OCI-LY7 (cell line): ENCODE results near the gene KIF19. TPM values are rescaled to one million over a fixed set of nuclear protein-coding genes. Genes with fewer than 3 reads are reported as not detected.

Source experiments
- BruUV-seq: library from RNA; stranded (reverse); fragments of 400-500 nt; replicated peaks from 2 replicates; lab custom pipeline; 2021; lab: Mats Ljungman, UMichigan
- CTCF ChIA-PET: fragments of 300-600 bp; sonication (Branson Sonifier 250); formaldehyde crosslinking; loops from one replicate; lab custom pipeline; 2022; ENCODE audit warnings: antibody characterized with exemption; ENCODE audit not compliant: unreplicated experiment; lab: Charles Lee
- POLR2A ChIA-PET: fragments of 300-600 bp; sonication (Branson Sonifier 250); formaldehyde crosslinking; loops from one replicate; lab custom pipeline; 2022; ENCODE audit warnings: antibody characterized with exemption; lab: Charles Lee
- DNase-seq: peaks from one replicate; pipeline ENCODE4 v3.0.0-alpha.2; 2015; ENCODE audit warnings: low spot score
- H2AFZ ChIP-seq: fragments of 200-600 bp; sonication (generic), shearing (Covaris generic); 2 replicates; pipeline ENCODE4 v1.6.1; 2014; ENCODE audit warnings: mild to moderate bottlenecking, antibody characterized with exemption, low read length, moderate library complexity
- H3K27ac ChIP-seq: fragments of 200-600 bp; sonication (generic); 2 replicates; pipeline ENCODE4 v1.5.1; 2014; ENCODE audit warnings: mixed run types, low read depth, mild to moderate bottlenecking, moderate library complexity, low read length, inconsistent platforms; ENCODE audit not compliant: poor library complexity, severe bottlenecking
- H3K36me3 ChIP-seq: fragments of 200-600 bp; sonication (generic); 2 replicates; pipeline ENCODE4 v1.6.1; 2014; ENCODE audit warnings: mild to moderate bottlenecking, antibody characterized with exemption, low read length, moderate library complexity, mixed read lengths; ENCODE audit not compliant: insufficient read depth
- H3K4me1 ChIP-seq: fragments of 200-600 bp; sonication (generic); 2 replicates; pipeline ENCODE4 v1.5.1; 2014; ENCODE audit warnings: mild to moderate bottlenecking, low read length; ENCODE audit not compliant: insufficient read depth, poor library complexity, severe bottlenecking
- H3K4me2 ChIP-seq: fragments of 200-600 bp; sonication (generic); 2 replicates; pipeline ENCODE4 v1.6.1; 2014; ENCODE audit warnings: mild to moderate bottlenecking, low read length
- H3K4me3 ChIP-seq: fragments of 200-600 bp; sonication (generic); 2 replicates; pipeline ENCODE4 v1.5.1; 2014; ENCODE audit warnings: mild to moderate bottlenecking, low read depth, low read length; ENCODE audit not compliant: poor library complexity, severe bottlenecking
- H3K79me2 ChIP-seq: fragments of 200-600 bp; sonication (generic); 2 replicates; pipeline ENCODE4 v1.6.1; 2016; ENCODE audit warnings: low read depth, mild to moderate bottlenecking, low read length, moderate library complexity, mixed read lengths; ENCODE audit not compliant: insufficient read depth
- H3K9me2 ChIP-seq: fragments of 200-600 bp; sonication (generic); 2 replicates; pipeline ENCODE4 v1.6.1; 2016; ENCODE audit warnings: mild to moderate bottlenecking, low read length, mixed read lengths; ENCODE audit not compliant: insufficient read depth
- H3K9me3 ChIP-seq: fragments of 200-600 bp; sonication (generic); 2 replicates; pipeline ENCODE4 v1.6.1; 2014; ENCODE audit warnings: mild to moderate bottlenecking, mixed run types, low read length, mixed read lengths
- H4K20me1 ChIP-seq: fragments of 200-600 bp; sonication (generic); 2 replicates; pipeline ENCODE4 v1.6.1; 2014; ENCODE audit warnings: mild to moderate bottlenecking, antibody characterized with exemption, low read length, moderate library complexity, mixed read lengths; ENCODE audit not compliant: insufficient read depth
- CTCF ChIP-seq: fragments of 200-600 bp; sonication (generic); conservative IDR thresholded peaks from 2 replicates; pipeline ENCODE4 v1.5.1; 2014; ENCODE audit warnings: mild to moderate bottlenecking, antibody characterized with exemption, low read length, moderate library complexity, mixed read lengths
- EZH2phosphoT487 ChIP-seq: fragments of 200-600 bp; sonication (generic); IDR thresholded peaks from 2 replicates; pipeline ENCODE4 v1.6.1; 2018; ENCODE audit warnings: low read depth, borderline replicate concordance, mild to moderate bottlenecking, mixed run types, antibody characterized with exemption, low read length, moderate library complexity, mixed read lengths
- intact Hi-C: fragments of 100-400 bp; cut with micrococcal nuclease; formaldehyde crosslinking; loops from one replicate; pipeline ENCODE4 v1.10.0; 2022; ENCODE audit not compliant: unreplicated experiment
- total RNA-seq, 2 experiments: library from RNA; depleted of rRNA in 1 of 2; stranded (reverse); fragments of >200 nt in 1 of 2; shearing (Covaris generic) in 1 of 2; gene quantifications; 2 replicates each; pipeline ENCODE4 v1.2.3, GENCODE V29; 2014 to 2022

KIF19 gene
- total RNA-seq, 2 experiments from 2014 or later = not detected

DNA sequence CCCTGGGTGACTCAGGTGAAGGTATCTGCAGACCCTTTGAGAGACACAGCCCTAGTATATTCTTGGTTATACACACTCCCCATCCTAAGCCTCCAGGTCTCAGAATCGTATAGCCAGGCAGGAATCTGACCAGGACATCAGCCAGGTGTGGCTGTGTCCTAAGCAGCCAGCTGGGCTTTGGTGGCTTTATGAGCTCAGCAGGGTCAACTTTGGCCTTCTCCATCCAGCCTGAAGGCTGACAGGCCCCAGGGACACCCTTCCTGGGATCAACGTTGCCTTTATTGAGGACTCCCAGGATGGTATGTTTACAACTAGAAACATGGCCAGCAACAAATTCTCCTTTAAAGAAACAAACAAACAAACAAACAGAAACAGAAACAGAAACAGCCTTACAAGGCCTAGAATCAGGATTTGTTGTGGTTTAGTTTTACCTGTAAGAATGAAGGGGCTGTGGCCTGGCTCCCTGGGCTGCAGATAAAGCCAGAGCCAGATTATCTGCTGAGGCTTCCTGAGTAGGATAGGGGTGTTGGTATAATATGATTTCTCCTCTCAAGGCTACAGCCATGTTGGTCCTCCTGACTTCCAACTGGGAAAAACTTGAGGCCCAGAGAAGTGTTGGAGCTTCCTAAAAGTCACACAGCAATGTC lies 8.5 kb downstream of the KIF19 start:
- no peaks in the 10 kb centered on the region for H3K36me3 ChIP-seq
- H3K9me3 ChIP-seq = no peaks in the 10 kb centered on the region
- no TSS peak for BruUV-seq
- CTCF ChIA-PET = no interaction called here
- H2AFZ ChIP-seq = no peak overlapping the region
- TF ChIP-seq CTCF (no peak), EZH2phosphoT487 (no peak)
- H3K27ac ChIP-seq = no peak overlapping the region
- POLR2A ChIA-PET = interaction anchor here (0.7 kb wide), 1 partner anchor 54 kb away, joined by 4 read pairs; no protein-coding TSS in a partner anchor
- peaks cover 13% of the 10 kb centered on the region for H3K4me1 ChIP-seq
- intact Hi-C loops = no loop called here
- no peak overlapping the region for H3K4me2 ChIP-seq
- DNase-seq = no peak
- H3K79me2 ChIP-seq = no peaks in the 10 kb centered on the region
- H3K9me2 ChIP-seq = no peaks in the 10 kb centered on the region
- no peak overlapping the region for H3K4me3 ChIP-seq
- H4K20me1 ChIP-seq = no peaks in the 10 kb centered on the region

- DNase-seq = no peak
- H3K27ac ChIP-seq = no peak overlapping the region
- no peaks in the 10 kb centered on the region for H4K20me1 ChIP-seq
- H3K4me3 ChIP-seq = no peak overlapping the region
- no peak overlapping the region for H2AFZ ChIP-seq
- intact Hi-C loops = no loop called here
- H3K4me2 ChIP-seq = no peak overlapping the region
- ChIA-PET CTCF (no interaction called here), POLR2A (interaction anchor here (0.6 kb wide), 1 partner anchor 27 kb away, joined by 3 read pairs; no protein-coding TSS in a partner anchor)
- BruUV-seq = no TSS peak
- H3K9me2 ChIP-seq = no peaks in the 10 kb centered on the region
- H3K79me2 ChIP-seq = no peaks in the 10 kb centered on the region
- no peaks in the 10 kb centered on the region for H3K36me3 ChIP-seq
- no peak for TF ChIP-seq EZH2phosphoT487
- TF ChIP-seq CTCF = no peak
- peaks cover 13% of the 10 kb centered on the region for H3K4me1 ChIP-seq
- H3K9me3 ChIP-seq = no peaks in the 10 kb centered on the region
Observed at GRCh38 chr17:74335529-74336062, 9.6 kb downstream of the KIF19 start.

- H3K79me2 ChIP-seq = no peaks in the 10 kb centered on the region
- no peaks in the 10 kb centered on the region for H3K9me2 ChIP-seq
- H2AFZ ChIP-seq = no peak overlapping the region
- H3K4me3 ChIP-seq = no peak overlapping the region
- no peak overlapping the region for H3K4me2 ChIP-seq
- H3K4me1 ChIP-seq = peaks cover 13% of the 10 kb centered on the region
- DNase-seq = no peak
- no TSS peak for BruUV-seq
- H3K27ac ChIP-seq = no peak overlapping the region
- no peaks in the 10 kb centered on the region for H3K9me3 ChIP-seq
- intact Hi-C loops = no loop called here
- CTCF ChIA-PET = no interaction called here
- POLR2A ChIA-PET = no interaction called here
- no peaks in the 10 kb centered on the region for H4K20me1 ChIP-seq
- no peak for TF ChIP-seq CTCF
- H3K36me3 ChIP-seq = no peaks in the 10 kb centered on the region
Observed at GRCh38 chr17:74336307-74336706, 10.3 kb downstream of the KIF19 start.
